ENCODE measurements around the gene BACH1.

DNA sequence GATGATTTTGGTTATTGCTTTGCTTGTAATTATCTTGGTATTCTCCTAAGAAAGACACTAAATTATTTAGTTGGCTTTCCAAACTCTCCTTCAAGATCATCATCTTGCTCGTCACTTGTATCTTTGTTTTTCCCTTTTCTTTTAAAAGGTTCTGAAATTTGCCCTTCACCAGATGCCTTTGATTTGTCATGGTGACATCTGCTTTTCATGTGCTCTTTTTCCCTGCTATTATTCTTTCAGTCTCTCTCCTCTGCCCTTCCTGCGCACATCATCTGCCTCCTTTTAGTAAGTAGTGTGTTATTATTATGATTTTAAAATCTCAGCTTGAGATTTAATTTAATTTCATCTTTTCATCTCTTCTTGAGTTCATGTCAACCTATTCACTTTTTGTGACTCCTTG, 92.1 kb downstream of the BACH1 start:
- no peak for TF ChIP-seq EZH2 (IDR thresholded peaks at IDR 0.05; ENCODE audit: insufficient read depth, poor library complexity, severe bottlenecking)
- TF ChIP-seq EZH2phosphoT487 (IDR thresholded peaks at IDR 0.05; ENCODE audit: insufficient read depth, low read depth): no peak
